ENCODE measurements around the gene RBM44. TPM values are rescaled to one million over a fixed set of nuclear protein-coding genes. Genes with fewer than 3 reads are reported as not detected.
A peak's percentile ranks its signal among the peaks of the same experiment; 100 is the strongest.
"Not testable (repeated sequence)": the region's sequence is repeated elsewhere in the genome, so short reads cannot be mapped to it uniquely, and the experiment has no call there.

The RBM44 gene
- total RNA-seq, 1 experiment from 2014 or later, result 0.20 TPM

- peaks cover 38% of the 10 kb centered on the region for H3K36me3 ChIP-seq
- H3K9me3 ChIP-seq, result no peaks in the 10 kb centered on the region
- H3K4me3 ChIP-seq, result peak overlapping the region; percentile 72; the same call in 1 of the 2 replicates
- no peaks in the 10 kb centered on the region for H3K27me3 ChIP-seq
- DNase-seq, result no peak
Observed at GRCh38 chr2:237861875-237862527, 63.4 kb downstream of the RBM44 start.

GRCh38 chr2:237862528-237862895, 63.9 kb downstream of the RBM44 start:
- H3K36me3 ChIP-seq, result peaks cover 41% of the 10 kb centered on the region
- no peak for DNase-seq
- no peaks in the 10 kb centered on the region for H3K9me3 ChIP-seq
- no peaks in the 10 kb centered on the region for H3K27me3 ChIP-seq
- no peak overlapping the region for H3K4me3 ChIP-seq

- no peaks in the 10 kb centered on the region for H3K27me3 ChIP-seq
- no peak for DNase-seq
- peaks cover 44% of the 10 kb centered on the region for H3K36me3 ChIP-seq
- H3K9me3 ChIP-seq, result no peaks in the 10 kb centered on the region
- H3K4me3 ChIP-seq, result no peak overlapping the region
Observed at GRCh38 chr2:237863102-237863511, 64.5 kb downstream of the RBM44 start.

GRCh38 chr2:237863689-237864443, 65.3 kb downstream of the RBM44 start:
- DNase-seq, result no peak

GRCh38 chr2:237864444-237864931, 65.9 kb downstream of the RBM44 start:
- H3K4me3 ChIP-seq, result no peak overlapping the region
- H3K9me3 ChIP-seq, result no peaks in the 10 kb centered on the region
- DNase-seq, result no peak
- peaks cover 54% of the 10 kb centered on the region for H3K36me3 ChIP-seq
- no peaks in the 10 kb centered on the region for H3K27me3 ChIP-seq

More at GRCh38 chr2:237863689-237864443, 65.3 kb downstream of the RBM44 start:
- Histone ChIP-seq H3K9me3 (no peaks in the 10 kb centered on the region), H3K36me3 (peaks cover 47% of the 10 kb centered on the region), H3K4me3 (no peak overlapping the region), H3K27me3 (no peaks in the 10 kb centered on the region)

GRCh38 chr2:237864940-237865622, 66.5 kb downstream of the RBM44 start:
- peak; percentile 81 for DNase-seq
- no peaks in the 10 kb centered on the region for H3K9me3 ChIP-seq
- no peaks in the 10 kb centered on the region for H3K27me3 ChIP-seq
- no peak overlapping the region for H3K4me3 ChIP-seq
- peaks cover 53% of the 10 kb centered on the region for H3K36me3 ChIP-seq

- peaks cover 48% of the 10 kb centered on the region for H3K36me3 ChIP-seq
- no peaks in the 10 kb centered on the region for H3K9me3 ChIP-seq
- H3K4me3 ChIP-seq, result no peak overlapping the region
- no peak for DNase-seq
- H3K27me3 ChIP-seq, result no peaks in the 10 kb centered on the region
Observed at GRCh38 chr2:237865623-237866041, 67.1 kb downstream of the RBM44 start.

GRCh38 chr2:237866101-237866621, 67.6 kb downstream of the RBM44 start:
- no peak for DNase-seq
- Histone ChIP-seq H3K27me3 (no peaks in the 10 kb centered on the region), H3K9me3 (no peaks in the 10 kb centered on the region), H3K4me3 (no peak overlapping the region), H3K36me3 (peaks cover 45% of the 10 kb centered on the region)

GRCh38 chr2:237867465-237867864, 68.9 kb downstream of the RBM44 start:
- Histone ChIP-seq H3K27me3 (no peaks in the 10 kb centered on the region), H3K36me3 (peaks cover 42% of the 10 kb centered on the region), H3K9me3 (no peaks in the 10 kb centered on the region), H3K4me3 (no peak overlapping the region)
- no peak for DNase-seq

- H3K36me3 ChIP-seq, result peaks cover 40% of the 10 kb centered on the region
- not testable (repeated sequence) for DNase-seq, H3K4me3 ChIP-seq, H3K9me3 ChIP-seq, H3K27me3 ChIP-seq
Observed at GRCh38 chr2:237868074-237868473, 69.5 kb downstream of the RBM44 start.

GRCh38 chr2:237868631-237869342, 70.2 kb downstream of the RBM44 start:
- H3K36me3 ChIP-seq, result peaks cover 46% of the 10 kb centered on the region
- no peaks in the 10 kb centered on the region for H3K27me3 ChIP-seq
- H3K9me3 ChIP-seq, result no peaks in the 10 kb centered on the region
- peak overlapping the region; percentile 13; the same call in 1 of the 2 replicates for H3K4me3 ChIP-seq
- peak; percentile 59 for DNase-seq

- Histone ChIP-seq H3K9me3 (no peaks in the 10 kb centered on the region), H3K36me3 (peaks cover 47% of the 10 kb centered on the region), H3K4me3 (no peak overlapping the region), H3K27me3 (no peaks in the 10 kb centered on the region)
- DNase-seq, result no peak
Observed at GRCh38 chr2:237869343-237870102, 70.9 kb downstream of the RBM44 start.

GRCh38 chr2:237870126-237870525, 71.5 kb downstream of the RBM44 start:
- Histone ChIP-seq H3K36me3 (peaks cover 50% of the 10 kb centered on the region), H3K4me3 (no peak overlapping the region), H3K9me3 (no peaks in the 10 kb centered on the region), H3K27me3 (no peaks in the 10 kb centered on the region)
- no peak for DNase-seq

GRCh38 chr2:237870754-237871651, 72.4 kb downstream of the RBM44 start:
- DNase-seq, result no peak
- peaks cover 47% of the 10 kb centered on the region for H3K36me3 ChIP-seq
- H3K9me3 ChIP-seq, result no peaks in the 10 kb centered on the region
- H3K4me3 ChIP-seq, result no peak overlapping the region
- no peaks in the 10 kb centered on the region for H3K27me3 ChIP-seq

Measured in MG63 (cell line).